Dedifferentiated amniotic fluid mesenchymal stem cell (primary cell): ENCODE results near the gene HOXD8.

ENCODE experiments used
- DNase-seq: peaks from one replicate; pipeline ENCODE4 v3.0.0-alpha.2; 2016; ENCODE audit errors: extremely low spot score

HOXD8 gene

GRCh38 chr2:176103194-176103593 is 26.3 kb upstream of the HOXD8 start:
- no peak for DNase-seq

- no peak for DNase-seq
These were observed 25.7 kb upstream of the HOXD8 start for GRCh38 chr2:176103742-176104315.

GRCh38 chr2:176104316-176105077 is 25.0 kb upstream of the HOXD8 start:
- DNase-seq: no peak

DNA sequence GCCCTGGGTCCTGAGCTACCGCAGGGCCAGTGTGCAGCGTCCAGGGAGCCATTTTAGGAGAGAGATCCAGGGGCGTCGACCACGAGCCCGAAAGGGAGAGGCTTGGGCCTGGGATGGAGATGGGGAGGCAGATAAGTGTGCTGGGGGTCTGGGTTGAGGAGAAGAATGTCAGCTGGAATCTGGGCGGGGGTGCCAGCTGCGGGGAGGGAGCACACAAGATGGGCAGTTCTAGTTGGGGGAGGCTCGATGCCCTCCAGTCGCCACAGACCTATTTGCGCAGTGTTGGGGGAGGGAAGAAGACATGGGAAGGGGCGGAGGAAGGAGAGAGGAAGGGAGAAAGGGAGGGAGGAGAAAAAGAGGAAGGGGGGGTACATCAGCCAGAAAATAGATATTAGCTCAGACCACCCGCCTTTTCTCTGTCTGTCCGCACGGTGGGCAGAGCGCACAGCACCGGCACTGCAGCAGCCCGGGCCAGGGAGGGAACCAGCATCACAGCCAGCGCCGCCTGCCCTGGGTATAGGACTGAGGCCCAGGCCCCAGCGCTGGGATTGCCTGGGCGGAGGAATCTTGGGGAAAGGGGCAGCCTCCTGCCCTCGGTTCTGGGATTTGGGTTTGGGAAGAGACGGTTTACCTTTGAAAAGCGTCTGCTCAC is 24.3 kb upstream of the HOXD8 start:
- DNase-seq: no peak

DNA sequence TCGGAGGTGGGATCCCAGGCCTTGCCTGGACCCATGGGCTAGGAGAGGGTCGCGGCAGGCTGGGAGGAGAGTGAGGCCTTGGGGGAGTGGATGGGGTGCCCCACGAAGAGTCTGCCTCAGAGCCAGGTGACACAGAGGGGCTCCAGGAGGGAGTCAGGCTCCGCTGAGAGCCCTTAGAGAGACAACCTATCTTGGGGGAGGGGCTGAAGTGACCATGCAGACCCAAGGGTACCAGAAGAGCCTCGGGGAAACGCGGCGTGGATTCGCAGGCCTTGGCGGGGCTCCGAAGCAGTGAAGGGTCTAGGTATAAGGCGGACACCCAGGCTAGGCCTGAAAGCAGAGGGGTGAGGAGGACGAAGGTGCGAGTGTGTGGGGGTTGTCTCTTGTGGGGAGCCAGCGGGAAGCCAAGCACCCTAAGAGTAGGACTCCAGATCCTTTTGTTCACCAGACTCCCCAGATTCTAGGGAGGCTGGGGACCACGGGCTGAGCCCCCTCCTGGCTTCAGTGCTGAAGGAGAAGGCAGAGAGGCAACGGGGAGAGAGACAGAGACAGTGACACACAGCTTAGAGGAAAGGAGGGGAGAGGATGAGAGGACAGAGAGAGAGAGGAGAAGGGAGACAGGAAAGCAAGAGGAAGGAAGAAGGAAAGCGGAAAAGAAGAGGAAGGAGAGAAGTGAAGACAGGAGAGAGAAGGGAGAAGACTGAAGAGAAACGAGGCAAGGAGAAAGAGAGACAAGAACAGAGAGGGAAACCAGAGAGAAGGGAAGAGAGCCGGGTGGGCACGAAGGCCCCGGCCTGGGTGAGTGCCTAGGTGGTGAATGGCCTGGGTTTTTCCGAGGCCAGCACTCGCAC is 23.6 kb upstream of the HOXD8 start:
- no peak for DNase-seq

DNA sequence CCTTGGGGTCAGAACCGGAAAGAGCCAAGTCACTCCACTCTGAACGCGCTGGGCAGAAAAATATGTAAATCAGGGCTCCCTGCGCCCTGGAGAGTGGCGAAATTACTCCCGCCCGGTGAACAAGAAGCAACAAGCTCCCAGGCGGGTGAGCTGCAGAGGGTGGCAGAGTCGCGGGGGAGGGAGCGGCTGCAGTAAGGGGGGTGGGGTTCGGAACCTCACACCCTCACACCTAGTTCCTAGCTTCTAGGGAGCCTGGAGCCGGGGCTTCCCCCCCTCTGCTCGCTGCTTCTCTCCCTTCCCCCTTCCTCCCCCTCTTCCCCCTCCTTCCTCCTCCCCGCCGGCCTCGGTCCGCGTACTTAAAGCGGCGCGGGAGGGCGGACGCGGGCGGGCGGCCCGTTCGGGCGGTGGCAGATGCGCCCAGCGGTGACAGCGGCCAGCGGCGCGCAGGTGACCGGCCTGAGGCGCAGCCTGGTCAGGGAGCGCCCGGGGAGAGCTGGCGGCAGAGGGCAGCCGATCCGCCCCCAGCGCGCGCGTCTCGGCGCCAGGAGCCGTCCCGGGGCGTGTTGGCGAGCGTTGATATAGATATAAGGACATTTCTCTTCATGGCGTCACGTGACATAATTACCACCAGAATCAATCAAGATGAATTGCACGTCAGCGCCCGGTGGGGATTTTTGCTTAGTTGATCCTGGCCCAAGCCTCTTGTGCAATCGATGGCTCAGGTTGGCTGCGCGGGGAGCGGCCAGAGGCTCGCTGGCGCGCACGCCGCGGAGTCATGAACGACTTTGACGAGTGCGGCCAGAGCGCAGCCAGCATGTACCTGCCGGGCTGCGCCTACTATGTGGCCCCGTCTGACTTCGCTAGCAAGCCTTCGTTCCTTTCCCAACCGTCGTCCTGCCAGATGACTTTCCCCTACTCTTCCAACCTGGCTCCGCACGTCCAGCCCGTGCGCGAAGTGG is 22.6 kb upstream of the HOXD8 start, which contains the start of gene HOXD11:
TSS of gene HOXD11 (plus strand) at position 700 of the 959 bp plus-strand sequence. CDS start at position 776, 76 bp downstream.
- no peak for DNase-seq

DNA sequence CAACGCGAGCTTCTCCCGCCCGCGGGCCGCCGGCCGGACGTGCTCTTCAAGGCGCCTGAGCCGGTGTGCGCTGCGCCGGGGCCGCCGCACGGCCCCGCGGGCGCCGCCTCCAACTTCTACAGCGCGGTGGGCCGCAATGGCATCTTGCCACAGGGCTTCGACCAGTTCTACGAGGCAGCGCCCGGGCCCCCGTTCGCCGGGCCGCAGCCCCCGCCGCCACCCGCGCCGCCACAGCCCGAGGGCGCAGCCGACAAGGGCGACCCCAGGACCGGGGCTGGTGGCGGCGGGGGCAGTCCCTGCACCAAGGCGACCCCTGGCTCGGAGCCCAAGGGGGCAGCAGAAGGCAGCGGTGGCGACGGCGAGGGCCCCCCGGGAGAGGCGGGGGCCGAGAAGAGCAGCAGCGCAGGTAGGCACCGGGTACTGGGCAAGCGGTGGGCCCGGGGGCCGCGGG is 21.7 kb upstream of the HOXD8 start:
- no peak for DNase-seq

DNA sequence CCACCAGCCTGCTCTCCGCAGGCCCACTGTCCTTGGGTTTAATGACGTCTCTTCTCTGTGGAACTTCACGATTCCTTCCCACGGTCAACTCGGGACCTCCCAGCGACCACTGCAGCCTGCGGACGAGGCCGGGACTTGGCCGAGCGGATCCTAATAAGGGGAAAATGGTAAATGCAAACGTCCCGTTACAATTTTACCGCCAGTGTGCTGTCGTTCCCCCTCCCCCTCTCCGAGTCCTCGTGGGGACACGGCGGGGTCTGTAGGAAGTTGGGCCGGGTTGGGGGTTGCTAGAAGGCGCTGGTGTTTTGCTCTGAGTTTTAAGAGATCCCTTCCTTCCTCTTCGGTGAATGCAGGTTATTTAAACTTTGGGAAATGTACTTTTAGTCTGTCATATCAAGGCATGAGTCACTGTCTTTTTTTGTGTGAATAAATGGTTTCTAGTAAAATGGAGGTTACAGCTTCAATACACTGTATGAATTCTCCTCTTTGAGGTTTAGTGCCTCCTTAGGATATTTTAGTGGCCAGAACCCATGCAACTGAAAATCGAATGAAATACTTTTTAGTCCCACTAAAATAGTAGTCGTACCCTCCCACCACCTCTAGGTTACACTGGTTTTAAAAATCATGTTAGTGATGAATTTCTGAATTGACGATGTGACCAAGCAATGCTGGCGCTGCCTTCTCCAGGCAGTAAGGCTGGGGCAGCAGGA is 20.2 kb upstream of the HOXD8 start:
- DNase-seq: no peak

- DNase-seq: no peak
These were observed 19.6 kb upstream of the HOXD8 start for GRCh38 chr2:176109946-176110345.

DNA sequence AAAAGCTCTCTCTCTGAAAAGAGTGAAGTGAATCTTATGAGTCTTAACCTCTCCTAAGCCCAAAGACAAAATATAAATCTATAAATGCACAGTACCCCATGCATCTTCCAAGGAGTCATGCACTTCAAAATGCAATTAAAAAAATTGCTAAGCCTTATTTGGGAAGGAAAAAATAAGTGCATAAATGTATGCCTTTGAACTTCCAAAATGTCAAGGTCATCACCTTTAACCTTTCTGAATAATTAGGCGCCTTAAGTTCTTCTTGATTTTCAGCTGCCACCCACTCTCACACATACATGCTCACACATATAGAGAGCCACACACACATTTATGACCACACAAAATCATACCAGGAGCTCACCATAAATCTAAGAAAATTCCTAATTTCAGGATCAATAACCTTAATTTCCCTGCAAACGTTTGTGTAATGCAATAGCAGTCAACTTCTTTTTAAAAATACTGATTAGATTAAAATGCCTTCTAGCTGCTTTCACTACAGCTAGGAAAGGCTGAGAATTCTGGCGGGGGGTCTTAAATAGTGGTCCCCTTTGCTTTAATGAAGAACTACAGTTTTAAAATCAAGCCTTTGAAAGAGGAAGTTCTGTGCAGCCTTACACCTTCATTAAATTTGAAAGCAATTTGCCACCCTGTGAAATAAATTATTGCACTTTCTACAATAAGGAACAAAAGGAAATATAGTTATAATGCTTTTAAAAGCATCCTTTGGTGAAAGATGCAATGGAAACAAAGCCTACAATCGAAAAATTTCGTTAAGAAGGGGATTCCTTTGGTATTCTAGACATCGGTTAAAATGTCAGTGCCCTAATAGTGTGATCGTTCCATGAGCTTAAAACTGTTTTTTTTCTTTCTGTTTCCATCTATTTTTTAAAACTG is 18.8 kb upstream of the HOXD8 start:
- DNase-seq: no peak

DNA sequence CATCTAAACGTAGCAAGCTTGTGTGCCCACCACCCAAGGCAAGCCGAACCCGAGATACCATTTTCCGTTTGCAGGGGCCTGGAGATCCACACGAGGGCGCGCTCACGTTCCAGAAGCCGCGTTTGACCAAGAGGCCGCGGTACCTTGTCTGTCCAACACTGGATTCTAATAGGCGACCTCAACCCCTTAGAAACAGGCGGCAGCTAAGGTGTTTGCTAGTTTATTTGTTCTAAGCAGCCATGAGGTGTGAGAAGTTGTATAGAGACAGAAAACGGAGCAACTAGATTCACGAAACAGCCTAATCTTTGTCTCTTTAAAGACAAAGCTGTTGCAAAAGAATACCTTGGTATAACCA is 18.2 kb upstream of the HOXD8 start:
- DNase-seq: no peak

DNA sequence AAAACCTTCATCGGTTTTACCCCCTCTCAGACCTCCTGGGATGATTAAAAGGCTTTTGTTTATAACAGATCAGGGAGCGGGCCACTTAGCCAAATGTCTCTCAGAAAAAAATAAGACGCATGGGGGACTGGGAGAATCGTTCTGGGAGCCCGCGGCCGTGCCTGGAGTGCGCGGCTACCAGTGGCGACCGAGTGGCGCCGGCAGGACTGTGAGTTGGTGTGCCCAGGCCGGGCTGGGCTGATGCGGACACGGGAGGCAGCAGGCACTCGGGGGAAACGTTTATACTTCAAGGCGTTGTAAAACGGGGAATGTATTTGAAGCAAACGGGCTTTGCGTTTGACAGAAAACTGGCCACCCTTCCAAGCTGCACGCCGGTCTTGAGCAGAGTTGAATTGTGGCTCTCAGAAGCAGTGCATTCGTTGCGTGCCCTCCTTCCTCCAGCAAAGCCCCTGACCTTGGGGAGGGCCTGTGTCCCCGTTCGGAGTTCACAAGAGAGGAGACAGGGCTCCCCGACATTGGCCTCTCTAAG is 17.6 kb upstream of the HOXD8 start:
- no peak for DNase-seq

GRCh38 chr2:176112375-176113302 is 16.9 kb upstream of the HOXD8 start:
- DNase-seq: no peak

DNA sequence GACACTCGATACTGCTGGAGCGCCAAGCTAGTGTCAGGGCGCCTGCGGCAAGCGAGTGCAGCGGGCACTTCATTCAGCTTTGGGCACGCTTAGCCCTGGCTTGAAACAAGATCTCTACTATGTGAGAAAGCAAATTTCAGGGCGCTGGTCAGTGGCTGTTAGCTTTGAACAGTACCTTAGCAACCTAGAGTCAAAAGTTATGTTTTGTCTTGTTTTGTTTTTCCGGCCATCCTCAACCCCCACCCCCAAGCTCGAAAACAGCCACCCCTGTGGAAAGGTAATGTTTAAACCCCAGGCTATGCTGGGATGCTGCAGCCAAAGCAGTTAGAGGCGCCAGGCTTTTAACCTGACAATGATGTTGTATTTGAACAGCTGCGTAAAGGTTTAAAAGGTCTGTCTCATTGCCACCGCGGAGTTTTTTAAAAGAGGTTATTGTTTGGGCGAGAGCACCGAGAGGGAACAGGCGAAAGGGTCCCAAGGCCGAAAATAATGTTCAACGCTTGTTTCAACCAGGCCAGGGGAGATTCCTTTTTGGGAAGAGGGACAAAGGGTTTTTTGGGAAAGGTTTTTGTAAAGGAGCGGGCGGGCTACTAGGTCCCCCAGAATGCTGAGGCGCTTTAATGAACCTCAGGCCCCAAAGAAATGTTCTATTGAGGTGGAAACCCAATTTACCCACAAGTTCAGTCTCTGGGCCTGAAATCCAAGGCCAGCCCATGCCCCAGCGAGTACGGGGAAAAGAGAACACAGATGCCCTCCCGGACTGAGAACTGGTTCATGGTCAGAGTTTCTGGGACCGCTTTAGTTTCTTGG is 15.2 kb upstream of the HOXD8 start:
- DNase-seq: no peak

GRCh38 chr2:176114930-176115625 is 14.4 kb upstream of the HOXD8 start:
- DNase-seq: no peak
